Measurements from ENCODE around the gene LINGO4.

Gene LINGO4

DNA sequence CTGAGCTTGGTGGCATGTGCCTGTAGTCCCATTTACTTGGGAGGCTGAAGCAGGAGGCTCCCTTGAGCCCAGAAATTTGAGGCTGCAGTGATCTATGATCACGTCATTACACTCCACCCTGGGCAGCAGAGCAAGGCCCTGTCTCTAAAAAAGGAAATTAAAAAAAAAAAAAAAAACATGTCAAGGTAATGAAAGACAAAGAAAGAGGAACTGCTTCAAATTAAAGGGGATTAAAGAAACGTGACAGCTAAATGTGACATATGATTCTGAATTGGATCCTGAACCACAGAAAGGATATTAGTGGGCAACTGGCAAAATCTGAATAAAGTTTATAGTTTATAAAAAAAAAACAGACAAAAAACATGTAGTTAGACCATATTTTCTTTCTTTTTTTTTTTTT lies 38.2 kb upstream of the LINGO4 start:
- Histone ChIP-seq H3K27me3 (ENCODE audit: insufficient read depth, low read length, poor library complexity, severe bottlenecking) (no peaks in the 10 kb centered on the region), H4K20me1 (ENCODE audit: insufficient read depth, low read length, poor library complexity, severe bottlenecking) (no peaks in the 10 kb centered on the region), H3K79me2 (ENCODE audit: insufficient read depth, low read length) (no peaks in the 10 kb centered on the region), H3K36me3 (ENCODE audit: insufficient read depth, low read length) (no peaks in the 10 kb centered on the region), H3K9me3 (ENCODE audit: insufficient read depth, low read depth, low read length) (no peaks in the 10 kb centered on the region), H3K9ac (ENCODE audit: low read depth, low read length, poor library complexity, severe bottlenecking) (no peak overlapping the region), H3K9me2 (replicated peaks; ENCODE audit: low read depth, low read length) (no peaks in the 10 kb centered on the region), H3K4me2 (ENCODE audit: low read depth, low read length, poor library complexity, severe bottlenecking) (no peak overlapping the region), H2AFZ (ENCODE audit: low read length) (no peak overlapping the region), H3K4me3 (ENCODE audit: low read length, poor library complexity, severe bottlenecking) (no peak overlapping the region), H3F3A (ENCODE audit: low read depth) (no peaks in the 10 kb centered on the region), H3K4me1 (ENCODE audit: insufficient read depth, low read length, poor library complexity, severe bottlenecking) (no peaks in the 10 kb centered on the region)
- TF ChIP-seq CTCF (conservative IDR thresholded peaks at IDR 0.05; ENCODE audit: low read length), result no peak
- TF ChIP-seq EZH2phosphoT487 (IDR thresholded peaks at IDR 0.05; ENCODE audit: borderline replicate concordance), result no peak

DNA sequence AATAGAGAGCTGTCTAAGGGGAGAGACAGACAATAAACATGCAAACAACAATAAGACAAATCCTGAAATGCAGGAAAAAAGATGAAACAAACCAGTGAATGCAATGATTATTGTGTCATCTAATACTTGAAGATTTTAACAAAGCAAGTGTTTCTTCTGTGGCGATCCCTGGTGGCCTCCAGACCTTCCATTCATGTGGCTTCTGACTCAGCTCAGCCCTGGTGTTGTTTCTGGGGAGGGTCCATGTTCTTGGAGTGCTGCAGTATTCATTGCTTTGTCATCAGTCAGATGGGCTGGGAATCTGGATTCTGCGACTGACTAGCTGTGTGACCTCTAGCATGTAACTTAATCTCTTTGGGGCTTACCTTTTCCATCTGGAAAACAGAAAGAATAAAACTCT lies 35.9 kb upstream of the LINGO4 start:
- no peaks in the 10 kb centered on the region for H3K36me3 ChIP-seq (ENCODE audit: insufficient read depth, low read length)
- no peak overlapping the region for H3K4me2 ChIP-seq (ENCODE audit: low read depth, low read length, poor library complexity, severe bottlenecking)
- H3K4me1 ChIP-seq (ENCODE audit: insufficient read depth, low read length, poor library complexity, severe bottlenecking), result peaks cover 14% of the 10 kb centered on the region
- no peaks in the 10 kb centered on the region for H3K79me2 ChIP-seq (ENCODE audit: insufficient read depth, low read length)
- TF ChIP-seq CTCF (conservative IDR thresholded peaks at IDR 0.05; ENCODE audit: low read length) (no peak), EZH2phosphoT487 (IDR thresholded peaks at IDR 0.05; ENCODE audit: borderline replicate concordance) (no peak)
- H3K27me3 ChIP-seq (ENCODE audit: insufficient read depth, low read length, poor library complexity, severe bottlenecking), result no peaks in the 10 kb centered on the region
- H3K9ac ChIP-seq (ENCODE audit: low read depth, low read length, poor library complexity, severe bottlenecking), result no peak overlapping the region
- no peak overlapping the region for H3K4me3 ChIP-seq (ENCODE audit: low read length, poor library complexity, severe bottlenecking)
- H4K20me1 ChIP-seq (ENCODE audit: insufficient read depth, low read length, poor library complexity, severe bottlenecking), result no peaks in the 10 kb centered on the region
- H2AFZ ChIP-seq (ENCODE audit: low read length), result no peak overlapping the region
- H3F3A ChIP-seq (ENCODE audit: low read depth), result no peaks in the 10 kb centered on the region
- no peaks in the 10 kb centered on the region for H3K9me3 ChIP-seq (ENCODE audit: insufficient read depth, low read depth, low read length)
- no peaks in the 10 kb centered on the region for H3K9me2 ChIP-seq (replicated peaks; ENCODE audit: low read depth, low read length)

DNA sequence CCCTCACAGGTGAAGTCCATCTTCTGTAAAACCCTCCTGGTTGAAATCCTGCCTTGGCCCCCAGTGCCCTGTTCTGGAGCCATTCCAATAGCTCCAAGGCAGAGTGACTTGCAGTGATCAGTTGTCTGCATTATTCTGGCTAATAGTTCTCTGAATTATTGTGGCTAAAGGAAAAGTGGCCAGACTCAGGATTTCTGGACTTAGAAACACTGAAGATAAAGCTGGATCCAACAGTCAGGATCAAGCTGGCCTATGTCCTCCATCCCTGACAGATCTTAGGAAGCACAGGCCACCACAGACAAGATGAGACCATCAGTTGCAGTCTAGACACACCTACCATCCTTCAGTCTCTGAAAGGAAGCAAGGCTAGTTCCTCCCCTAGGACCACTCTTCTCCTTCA lies 35.2 kb upstream of the LINGO4 start:
- H3K4me3 ChIP-seq (ENCODE audit: low read length, poor library complexity, severe bottlenecking), result no peak overlapping the region
- H4K20me1 ChIP-seq (ENCODE audit: insufficient read depth, low read length, poor library complexity, severe bottlenecking), result no peaks in the 10 kb centered on the region
- no peaks in the 10 kb centered on the region for H3K9me2 ChIP-seq (replicated peaks; ENCODE audit: low read depth, low read length)
- TF ChIP-seq CTCF (conservative IDR thresholded peaks at IDR 0.05; ENCODE audit: low read length) (no peak), EZH2phosphoT487 (IDR thresholded peaks at IDR 0.05; ENCODE audit: borderline replicate concordance) (no peak)
- H3K9ac ChIP-seq (ENCODE audit: low read depth, low read length, poor library complexity, severe bottlenecking), result no peak overlapping the region
- H3K27me3 ChIP-seq (ENCODE audit: insufficient read depth, low read length, poor library complexity, severe bottlenecking), result no peaks in the 10 kb centered on the region
- no peaks in the 10 kb centered on the region for H3K9me3 ChIP-seq (ENCODE audit: insufficient read depth, low read depth, low read length)
- no peak overlapping the region for H3K4me2 ChIP-seq (ENCODE audit: low read depth, low read length, poor library complexity, severe bottlenecking)
- no peaks in the 10 kb centered on the region for H3F3A ChIP-seq (ENCODE audit: low read depth)
- H3K4me1 ChIP-seq (ENCODE audit: insufficient read depth, low read length, poor library complexity, severe bottlenecking), result peaks cover 14% of the 10 kb centered on the region
- H3K36me3 ChIP-seq (ENCODE audit: insufficient read depth, low read length), result no peaks in the 10 kb centered on the region
- no peaks in the 10 kb centered on the region for H3K79me2 ChIP-seq (ENCODE audit: insufficient read depth, low read length)
- H2AFZ ChIP-seq (ENCODE audit: low read length), result no peak overlapping the region

Data from Loucy (cell line).